IPS-15b (cell line): ENCODE measurements around the gene RPL37A.
"Not testable (repeated sequence)": the region's sequence is repeated elsewhere in the genome, so short reads cannot be mapped to it uniquely, and the experiment has no call there.

Experiments
- H3K27me3 ChIP-seq: one replicate; pipeline ENCODE4 v1.6.1; 2013; ENCODE audit warnings: low read length; ENCODE audit not compliant: control insufficient read depth, insufficient read depth
- H3K36me3 ChIP-seq: one replicate; pipeline ENCODE4 v1.6.1; 2013; ENCODE audit warnings: low read length; ENCODE audit not compliant: control insufficient read depth, insufficient read depth
- H3K4me1 ChIP-seq: one replicate; pipeline ENCODE4 v1.6.1; 2013; ENCODE audit warnings: mild to moderate bottlenecking, low read length; ENCODE audit not compliant: control insufficient read depth, insufficient read depth
- H3K4me3 ChIP-seq: one replicate; pipeline ENCODE4 v1.5.1; 2013; ENCODE audit warnings: low read depth, low read length
- H3K9ac ChIP-seq: one replicate; pipeline ENCODE4 v1.6.1; 2013; ENCODE audit warnings: low read depth, mild to moderate bottlenecking, low read length
- H3K9me3 ChIP-seq: one replicate; pipeline ENCODE4 v1.6.1; 2013; ENCODE audit warnings: mild to moderate bottlenecking, low read length; ENCODE audit not compliant: control insufficient read depth, insufficient read depth

Gene RPL37A

GRCh38 chr2:216504376-216504762 lies 5.7 kb downstream of the RPL37A start:
- Histone ChIP-seq H3K4me3 (no peak overlapping the region), H3K9ac (no peak overlapping the region), H3K4me1 (peaks cover 4% of the 10 kb centered on the region), H3K36me3 (peaks cover 43% of the 10 kb centered on the region), H3K9me3 (no peaks in the 10 kb centered on the region), H3K27me3 (no peaks in the 10 kb centered on the region)

- Histone ChIP-seq H3K27me3 (no peaks in the 10 kb centered on the region), H3K9me3 (no peaks in the 10 kb centered on the region), H3K4me3 (no peak overlapping the region), H3K4me1 (peaks cover under 1% of the 10 kb centered on the region), H3K9ac (no peak overlapping the region), H3K36me3 (peaks cover 32% of the 10 kb centered on the region)
Observed at GRCh38 chr2:216505133-216506106, 6.8 kb downstream of the RPL37A start.

DNA sequence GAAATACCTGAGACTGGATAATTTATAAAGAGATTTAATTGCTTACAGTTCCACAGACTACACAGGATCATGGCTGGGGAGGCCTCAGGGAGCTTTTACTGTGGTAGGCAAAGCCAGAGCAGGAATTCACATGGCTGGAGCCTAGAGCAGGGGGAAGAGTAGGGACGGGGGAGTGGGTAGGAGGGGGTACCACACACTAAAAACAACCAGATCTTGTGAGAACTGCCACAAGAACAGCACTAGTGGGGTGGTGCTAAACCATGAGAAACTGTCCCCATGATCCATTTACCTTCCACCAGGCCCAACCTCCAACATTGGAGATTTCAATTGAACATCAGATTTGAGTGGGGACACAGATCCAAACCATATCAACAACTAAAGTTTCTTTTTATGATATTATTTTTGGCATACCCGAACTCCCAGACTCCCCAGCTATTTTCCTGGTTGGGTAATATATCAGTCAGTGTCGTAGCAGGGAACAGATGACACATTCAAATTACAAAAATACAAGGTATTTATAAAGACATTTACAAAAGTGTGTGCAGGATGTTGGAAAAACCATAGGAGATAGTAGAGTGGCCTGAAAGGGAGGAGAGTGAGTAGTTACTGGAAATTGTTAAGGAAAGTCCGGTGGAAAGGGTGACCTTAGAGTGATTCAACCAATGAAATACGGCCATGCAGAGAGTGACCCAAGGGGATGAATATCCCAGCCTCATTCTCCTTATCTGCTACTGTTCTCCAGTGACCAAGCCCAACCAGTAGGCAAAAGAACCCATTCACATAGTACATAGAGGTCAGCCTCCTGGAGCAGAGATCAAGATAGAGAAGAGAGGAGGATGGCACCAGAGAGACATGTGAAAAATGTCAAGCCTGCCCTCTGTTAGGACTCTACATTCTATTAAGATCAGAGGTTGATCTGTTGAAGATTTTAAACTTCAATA lies 8.8 kb downstream of the RPL37A start:
- Histone ChIP-seq H3K4me1 (no peaks in the 10 kb centered on the region), H3K9ac (no peak overlapping the region), H3K9me3 (no peaks in the 10 kb centered on the region), H3K27me3 (no peaks in the 10 kb centered on the region), H3K4me3 (no peak overlapping the region), H3K36me3 (peaks cover 15% of the 10 kb centered on the region)

DNA sequence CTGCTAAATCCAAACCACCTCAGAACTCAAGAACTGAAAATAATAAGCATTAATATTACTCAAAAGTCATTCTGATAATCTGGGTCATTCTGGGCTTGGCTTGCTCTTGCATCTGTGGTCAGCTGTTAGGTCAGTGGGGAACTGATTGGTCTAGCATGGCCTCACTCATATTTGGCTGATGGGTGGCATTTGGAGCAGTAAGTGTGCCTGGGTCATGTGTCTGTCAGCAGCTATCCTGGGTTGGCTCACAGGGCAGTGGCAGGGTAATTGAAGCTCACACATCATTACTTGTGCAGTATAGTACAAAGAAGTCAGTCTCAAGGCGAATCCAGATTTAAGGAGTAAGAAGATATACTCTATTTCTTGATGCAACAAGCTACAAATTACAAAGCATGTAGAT lies 9.6 kb downstream of the RPL37A start:
- Histone ChIP-seq H3K9ac (no peak overlapping the region), H3K9me3 (no peaks in the 10 kb centered on the region), H3K4me3 (no peak overlapping the region), H3K4me1 (no peaks in the 10 kb centered on the region), H3K36me3 (peaks cover 10% of the 10 kb centered on the region), H3K27me3 (no peaks in the 10 kb centered on the region)

DNA sequence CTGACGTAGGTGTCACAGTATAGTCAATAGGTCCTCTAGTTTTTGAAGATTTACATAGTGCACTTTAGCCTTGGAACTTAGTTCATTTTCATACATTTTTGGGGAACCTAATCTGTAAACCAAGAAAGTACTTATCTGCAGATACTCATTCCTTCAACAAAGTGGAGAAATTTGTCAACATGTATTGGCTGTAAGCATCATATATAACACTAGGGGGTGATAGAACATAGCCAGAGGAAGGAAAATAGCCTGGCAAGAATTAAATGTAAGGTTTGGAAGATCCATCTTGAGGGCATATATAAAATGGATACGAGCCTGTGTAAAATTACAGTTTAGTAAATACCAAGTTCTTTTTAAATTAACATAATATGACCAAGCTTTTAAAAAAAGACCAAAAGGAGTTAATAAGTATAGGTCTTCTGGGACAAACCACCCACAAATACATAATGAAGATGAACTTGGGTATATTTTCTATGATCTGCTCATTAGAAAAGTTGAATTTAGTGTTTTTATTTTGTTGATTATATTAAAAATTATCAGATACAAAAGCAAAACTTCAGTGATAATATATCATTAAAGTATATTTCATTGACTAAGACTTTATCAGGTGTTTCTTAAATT lies 18.2 kb downstream of the RPL37A start:
- no peak overlapping the region for H3K4me3 ChIP-seq
- peaks cover 8% of the 10 kb centered on the region for H3K36me3 ChIP-seq

DNA sequence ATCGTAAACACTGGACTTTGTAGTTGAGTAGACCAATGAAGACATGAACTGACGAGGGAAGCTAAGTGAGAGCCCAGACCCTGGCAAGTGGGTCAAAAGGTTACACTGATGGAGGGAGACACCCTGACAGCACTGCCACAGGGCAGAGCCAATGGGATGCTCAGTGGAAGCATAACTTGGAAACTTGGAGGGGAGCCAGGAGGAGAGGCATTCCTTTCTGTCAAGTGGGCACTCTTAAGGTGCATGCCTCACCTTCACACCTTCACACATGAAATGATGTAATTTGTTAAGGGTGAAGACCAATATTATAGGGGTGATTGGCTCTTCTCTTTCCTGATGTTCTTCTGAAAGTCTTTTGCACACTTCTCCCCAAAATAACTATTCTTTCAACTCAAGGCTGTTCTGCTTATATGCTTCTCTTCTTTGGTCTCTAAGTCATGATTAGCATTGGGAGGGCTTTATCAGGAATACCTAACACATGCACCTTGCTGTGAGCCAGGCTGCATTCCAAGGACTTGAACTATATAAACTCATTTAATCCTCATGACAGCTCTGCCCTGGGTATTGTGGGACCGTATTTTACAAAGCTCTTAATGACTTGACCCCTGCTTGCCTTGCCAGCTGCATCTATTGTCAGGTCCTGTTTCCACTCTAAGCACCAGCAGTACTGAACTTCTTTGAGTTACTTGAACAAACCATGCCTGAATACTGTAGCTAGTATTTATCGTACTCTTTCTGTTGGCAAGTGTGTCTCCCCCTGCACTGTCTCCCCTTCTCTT lies 19.0 kb downstream of the RPL37A start:
- Histone ChIP-seq H3K27me3 (no peaks in the 10 kb centered on the region), H3K4me1 (no peaks in the 10 kb centered on the region), H3K9ac (no peak overlapping the region), H3K4me3 (no peak overlapping the region), H3K9me3 (no peaks in the 10 kb centered on the region), H3K36me3 (peaks cover 8% of the 10 kb centered on the region)

More for the DNA sequence above, 18.2 kb downstream of the RPL37A start:
- Histone ChIP-seq H3K9ac (no peak overlapping the region), H3K27me3 (no peaks in the 10 kb centered on the region), H3K4me1 (no peaks in the 10 kb centered on the region), H3K9me3 (no peaks in the 10 kb centered on the region)

DNA sequence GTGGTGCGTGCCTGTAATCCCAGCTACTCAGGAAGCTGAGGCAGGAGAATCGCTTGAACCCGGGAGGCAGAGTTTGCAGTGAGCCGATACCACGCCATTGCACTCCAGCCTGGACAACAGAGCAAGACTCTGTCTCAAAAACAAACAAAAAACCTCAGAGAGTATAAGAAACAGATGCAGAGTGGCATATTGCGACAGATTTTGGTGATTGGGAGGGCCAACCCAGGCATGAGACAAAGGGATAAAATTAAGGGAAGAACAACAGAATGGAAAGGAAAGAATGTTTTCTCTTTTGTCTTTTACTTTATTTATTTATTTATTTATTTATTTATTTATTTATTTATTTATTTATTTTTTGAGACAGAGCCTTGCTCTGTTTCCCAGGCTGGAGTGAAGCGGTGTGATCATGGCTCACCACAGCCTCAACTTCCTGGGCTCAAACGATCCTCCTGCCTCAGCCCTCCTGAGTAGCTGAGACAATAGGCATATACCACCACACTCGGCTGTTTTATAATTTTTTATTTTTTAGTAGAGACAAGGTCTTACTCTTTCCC lies 20.0 kb downstream of the RPL37A start:
- not testable (repeated sequence) for H3K4me1 ChIP-seq, H3K9me3 ChIP-seq, H3K36me3 ChIP-seq, H3K9ac ChIP-seq, H3K27me3 ChIP-seq, H3K4me3 ChIP-seq

- Histone ChIP-seq H3K36me3 (peaks cover 8% of the 10 kb centered on the region), H3K27me3 (no peaks in the 10 kb centered on the region), H3K9ac (no peak overlapping the region), H3K4me1 (no peaks in the 10 kb centered on the region), H3K9me3 (no peaks in the 10 kb centered on the region), H3K4me3 (no peak overlapping the region)
Observed at GRCh38 chr2:216519154-216519762, 20.6 kb downstream of the RPL37A start.

- H3K36me3 ChIP-seq: peaks cover 8% of the 10 kb centered on the region
- no peaks in the 10 kb centered on the region for H3K4me1 ChIP-seq
- no peaks in the 10 kb centered on the region for H3K9me3 ChIP-seq
Observed at GRCh38 chr2:216520112-216520511, 21.5 kb downstream of the RPL37A start.

GRCh38 chr2:216522892-216523502 lies 24.4 kb downstream of the RPL37A start:
- Histone ChIP-seq H3K4me3 (no peak overlapping the region), H3K27me3 (no peaks in the 10 kb centered on the region), H3K4me1 (no peaks in the 10 kb centered on the region), H3K36me3 (peaks cover 11% of the 10 kb centered on the region), H3K9me3 (no peaks in the 10 kb centered on the region), H3K9ac (no peak overlapping the region)

More at GRCh38 chr2:216520112-216520511, 21.5 kb downstream of the RPL37A start:
- Histone ChIP-seq H3K27me3 (no peaks in the 10 kb centered on the region), H3K9ac (no peak overlapping the region), H3K4me3 (no peak overlapping the region)
